ENCODE results near the gene ASB1.

DNA sequence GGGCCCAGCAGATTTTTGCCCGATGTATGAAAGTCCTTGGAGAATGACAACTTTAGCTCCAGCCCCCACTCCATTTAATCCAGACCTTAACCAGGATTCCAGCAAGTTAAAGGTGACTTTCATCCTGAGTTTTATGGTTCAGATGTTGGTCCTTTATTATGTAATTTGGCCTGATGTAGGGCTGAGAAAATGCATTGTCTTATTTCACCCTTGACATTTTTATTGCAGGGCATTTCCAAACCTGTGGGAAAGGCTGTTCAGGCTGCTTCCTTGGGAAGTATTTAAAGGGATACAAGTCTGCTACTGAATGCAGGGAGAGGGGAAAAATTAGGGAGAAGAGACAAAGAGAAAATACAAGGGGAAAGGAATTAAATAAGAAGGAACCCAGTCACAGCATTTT is 48.8 kb downstream of the ASB1 start:
- TF ChIP-seq POU2F2 (IDR thresholded peaks at IDR 0.05; ENCODE audit: low read depth, low read length) (no peak), POLR2A (IDR thresholded peaks at IDR 0.05; ENCODE audit: low read depth, low read length) (no peak), TAF1 (IDR thresholded peaks at IDR 0.05; ENCODE audit: low read depth, low read length) (no peak)

All from GM12891 (cell line).